CD4-positive, alpha-beta T cell treated with Interleukin-21 for 1 hour (primary cell): ENCODE results near the gene EPHB3.

ENCODE experiments used
- DNase-seq: peaks from one replicate; pipeline ENCODE4 v3.0.0-alpha.2; 2020

EPHB3 gene

DNA sequence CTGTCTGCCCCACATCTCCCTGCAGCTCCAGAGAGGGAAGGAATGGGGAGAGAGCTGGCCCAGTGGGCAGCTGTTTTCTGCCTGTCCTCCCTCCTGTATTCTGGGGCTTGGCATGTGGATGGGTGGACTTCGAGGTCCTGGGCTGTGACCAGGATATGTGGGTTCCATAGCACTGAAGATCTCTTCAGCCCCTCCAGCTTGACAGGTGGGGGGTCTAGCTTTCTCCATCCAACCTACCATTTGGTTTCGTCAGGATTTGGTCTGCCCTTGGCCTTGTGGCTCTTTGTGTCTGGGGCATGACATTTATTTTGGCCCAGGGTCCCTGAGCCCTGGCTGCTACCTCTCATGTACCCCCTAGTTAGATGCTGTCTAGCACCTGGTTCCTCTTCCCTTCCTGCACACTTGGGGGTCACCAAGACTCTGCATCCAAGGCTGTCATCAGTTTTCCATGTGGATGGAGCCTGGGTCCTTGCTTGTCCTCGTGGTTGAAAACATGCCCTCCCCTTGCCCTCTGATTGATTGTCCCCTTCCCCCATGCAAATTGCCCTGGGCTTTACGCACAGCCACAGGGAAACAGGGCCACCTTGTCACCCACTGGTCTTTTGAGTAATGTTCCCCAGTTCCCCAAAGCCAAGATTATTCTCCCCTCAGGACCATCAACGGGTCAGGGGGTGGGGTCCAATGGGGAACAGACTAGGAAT lies 3.2 kb downstream of the EPHB3 start:
- no peak for DNase-seq

- DNase-seq: no peak
These were observed 4.0 kb downstream of the EPHB3 start for GRCh38 chr3:184565421-184566211.

DNA sequence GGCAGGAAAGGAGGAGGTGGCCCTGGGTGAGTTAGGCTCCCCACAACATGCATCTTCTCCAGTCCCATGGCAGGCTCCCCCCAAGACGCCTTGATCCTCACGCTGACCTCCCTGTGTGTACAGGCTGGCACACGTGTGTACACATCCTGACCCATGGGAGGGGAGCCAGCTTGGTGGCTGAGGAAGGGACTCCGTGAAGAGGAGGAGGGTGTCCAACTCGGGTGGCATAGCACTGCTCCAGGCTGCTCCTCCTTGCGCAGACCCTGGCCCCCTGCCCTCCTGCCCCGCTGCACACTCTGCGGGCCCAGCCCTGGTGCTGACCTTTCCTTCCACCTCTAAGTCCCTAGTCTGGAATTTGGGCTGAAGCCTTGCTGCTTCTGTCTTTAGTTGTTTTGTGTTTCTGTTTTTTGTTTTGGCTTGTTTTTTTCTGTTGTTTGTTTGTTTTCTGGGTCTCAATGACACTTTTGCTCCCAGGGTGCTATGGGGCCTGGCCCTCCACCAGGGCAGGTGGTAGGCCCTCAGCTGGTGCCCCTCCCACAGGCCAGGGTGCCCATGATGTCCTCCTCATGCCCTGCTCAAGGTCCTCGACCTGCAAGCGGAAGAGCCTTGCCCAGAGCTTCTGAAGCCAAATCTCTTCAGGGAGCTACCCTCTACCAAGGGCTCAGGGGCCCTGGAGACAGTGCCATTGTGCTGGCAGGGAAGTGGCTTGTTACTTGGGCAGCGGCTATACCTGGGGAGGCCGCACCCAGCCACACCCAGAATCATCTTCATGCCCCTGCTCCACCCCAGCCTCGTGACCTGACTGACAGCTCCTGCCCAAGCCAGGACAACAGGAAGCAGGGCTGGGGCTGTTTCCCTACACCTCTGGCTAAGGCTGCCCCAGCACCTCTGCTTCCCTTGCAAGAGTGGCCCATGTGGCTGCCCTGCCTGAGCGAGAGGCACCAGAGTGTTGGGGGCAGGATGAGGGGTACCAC lies 5.1 kb downstream of the EPHB3 start:
- no peak for DNase-seq

DNA sequence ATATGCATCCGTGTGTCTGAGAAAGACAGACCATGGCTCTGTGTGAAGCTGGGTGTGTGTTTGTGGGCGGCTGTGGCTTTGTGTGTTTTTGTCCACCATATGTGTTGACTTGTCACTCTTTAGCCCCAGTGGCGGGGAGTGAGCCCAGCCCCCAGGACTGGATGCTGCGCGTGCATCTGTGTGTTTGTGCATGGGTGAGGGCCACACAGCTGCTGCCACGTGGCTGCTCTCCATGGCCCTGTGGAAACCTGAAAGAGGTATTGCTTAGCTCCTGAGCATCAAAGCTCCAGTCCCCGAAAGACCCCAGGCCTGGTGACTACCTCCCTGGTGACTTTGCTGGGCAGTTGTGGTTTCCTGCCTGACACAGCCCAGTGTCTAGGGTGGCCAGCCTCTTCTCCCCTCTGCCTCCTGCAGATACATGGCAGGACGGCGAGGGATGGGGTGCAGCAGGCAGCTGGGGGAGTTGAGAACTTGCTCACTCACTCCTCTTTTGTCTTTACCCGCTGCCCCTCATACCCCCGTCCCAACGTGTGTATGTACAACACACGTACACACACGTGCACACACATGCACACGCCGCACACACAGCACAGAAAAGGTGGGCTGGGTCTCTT lies 6.5 kb downstream of the EPHB3 start:
- DNase-seq: no peak

- no peak for DNase-seq
These were observed 7.0 kb downstream of the EPHB3 start for GRCh38 chr3:184568560-184568923.

DNA sequence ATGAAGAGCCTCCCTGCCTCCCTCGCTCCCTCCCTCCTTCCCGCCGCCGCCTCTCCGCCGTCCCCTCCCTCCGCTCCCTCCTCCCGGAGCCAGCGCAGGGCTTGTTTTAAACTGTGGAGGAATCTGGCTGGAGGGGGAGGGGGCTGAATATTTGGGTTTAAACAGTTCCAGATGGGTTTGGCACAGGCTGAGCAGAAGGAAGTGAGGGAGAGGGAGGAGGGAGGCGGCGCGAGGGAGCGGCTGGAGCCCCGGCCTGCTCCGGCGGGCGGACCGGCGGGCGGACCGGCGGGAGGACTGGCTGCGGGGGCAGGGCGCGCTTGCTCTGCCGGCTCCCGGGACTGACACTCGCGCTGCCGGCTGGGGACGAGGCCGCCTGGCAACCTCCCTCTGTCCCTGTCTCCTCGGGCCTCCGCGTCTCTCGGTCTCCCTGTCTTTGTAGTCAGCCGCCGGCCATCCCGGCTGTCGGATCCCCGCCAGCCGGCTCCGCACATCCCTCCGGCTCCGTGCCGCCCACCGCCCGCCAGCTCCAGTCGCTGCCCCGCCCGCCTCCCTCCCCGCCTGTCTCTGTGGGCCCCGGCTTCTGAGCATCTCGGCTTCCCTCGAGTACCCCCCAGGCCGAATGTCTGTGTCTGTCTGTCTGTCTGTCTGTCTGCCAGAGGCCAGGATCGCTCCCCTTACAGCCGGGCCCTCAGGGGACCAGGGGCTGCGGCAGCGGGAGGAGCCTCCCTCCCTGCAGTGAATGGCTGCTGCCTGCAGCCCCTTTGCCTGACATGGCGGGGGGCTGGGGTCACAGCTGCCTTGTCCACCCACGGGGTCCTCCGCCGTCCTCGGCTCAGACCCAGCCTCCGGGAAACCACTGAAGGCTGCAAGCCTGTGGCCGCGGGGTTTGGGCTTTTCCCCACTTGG lies 7.6 kb downstream of the EPHB3 start:
- no peak for DNase-seq

GRCh38 chr3:184570035-184570434 lies 8.4 kb downstream of the EPHB3 start:
- DNase-seq: no peak

GRCh38 chr3:184570489-184570888 lies 8.9 kb downstream of the EPHB3 start:
- no peak for DNase-seq

GRCh38 chr3:184571750-184572377 lies 10.3 kb downstream of the EPHB3 start:
- no peak for DNase-seq

- DNase-seq: no peak
These were observed 11.2 kb downstream of the EPHB3 start for GRCh38 chr3:184572633-184573270.

- no peak for DNase-seq
These were observed 13.2 kb downstream of the EPHB3 start for GRCh38 chr3:184574515-184575417.

DNA sequence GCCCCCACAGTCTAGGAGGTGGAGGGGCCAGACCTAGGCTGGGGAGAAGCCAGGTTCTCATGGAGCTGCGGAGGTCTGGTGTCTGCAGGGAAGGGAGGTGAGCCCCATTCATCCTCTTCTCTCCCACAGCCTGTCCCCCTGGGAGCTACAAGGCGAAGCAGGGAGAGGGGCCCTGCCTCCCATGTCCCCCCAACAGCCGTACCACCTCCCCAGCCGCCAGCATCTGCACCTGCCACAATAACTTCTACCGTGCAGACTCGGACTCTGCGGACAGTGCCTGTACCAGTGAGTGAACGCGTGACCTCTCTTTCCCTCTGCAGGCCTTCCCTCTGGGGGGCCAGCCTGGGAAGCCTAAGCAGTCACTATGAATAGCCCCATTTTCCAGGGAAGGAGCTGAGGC lies 14.1 kb downstream of the EPHB3 start:
- no peak for DNase-seq

DNA sequence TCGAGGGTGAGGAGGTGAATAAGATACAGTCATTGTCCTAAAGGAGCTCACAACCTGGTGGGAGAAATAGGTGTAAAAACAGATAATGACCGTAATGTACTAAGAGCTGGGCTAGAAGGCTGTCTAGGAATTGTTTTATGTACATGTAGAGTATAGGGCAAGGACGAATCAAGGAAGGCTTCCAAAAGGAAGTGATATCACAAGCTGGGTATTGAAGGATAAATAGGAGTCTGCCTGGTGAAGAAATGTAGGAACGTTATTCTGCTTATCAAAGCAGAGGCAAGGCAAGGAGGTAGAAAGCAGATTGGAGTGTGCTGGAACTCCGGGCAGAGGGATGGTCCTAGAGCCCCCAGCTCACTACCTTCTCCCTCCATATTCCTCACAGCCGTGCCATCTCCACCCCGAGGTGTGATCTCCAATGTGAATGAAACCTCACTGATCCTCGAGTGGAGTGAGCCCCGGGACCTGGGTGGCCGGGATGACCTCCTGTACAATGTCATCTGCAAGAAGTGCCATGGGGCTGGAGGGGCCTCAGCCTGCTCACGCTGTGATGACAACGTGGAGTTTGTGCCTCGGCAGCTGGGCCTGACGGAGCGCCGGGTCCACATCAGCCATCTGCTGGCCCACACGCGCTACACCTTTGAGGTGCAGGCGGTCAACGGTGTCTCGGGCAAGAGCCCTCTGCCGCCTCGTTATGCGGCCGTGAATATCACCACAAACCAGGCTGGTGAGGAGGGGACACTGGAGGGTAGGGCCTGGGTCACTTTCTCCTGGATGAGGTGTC lies 15.1 kb downstream of the EPHB3 start:
- DNase-seq: no peak

DNA sequence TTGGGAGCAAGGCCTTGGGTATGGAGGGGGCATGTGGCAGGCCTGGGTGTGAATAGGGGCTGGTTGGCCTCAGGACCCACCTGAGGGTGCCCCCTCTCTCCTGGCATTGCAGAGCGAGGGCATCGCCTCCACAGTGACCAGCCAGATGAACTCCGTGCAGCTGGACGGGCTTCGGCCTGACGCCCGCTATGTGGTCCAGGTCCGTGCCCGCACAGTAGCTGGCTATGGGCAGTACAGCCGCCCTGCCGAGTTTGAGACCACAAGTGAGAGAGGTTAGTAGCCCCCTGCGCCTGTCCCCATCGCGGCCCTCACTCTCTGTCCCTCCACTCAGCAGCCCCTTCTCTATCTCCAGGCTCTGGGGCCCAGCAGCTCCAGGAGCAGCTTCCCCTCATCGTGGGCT lies 16.0 kb downstream of the EPHB3 start:
- no peak for DNase-seq

- DNase-seq: no peak
These were observed 16.6 kb downstream of the EPHB3 start for GRCh38 chr3:184578218-184578617.

- no peak for DNase-seq
These were observed 17.2 kb downstream of the EPHB3 start for GRCh38 chr3:184578822-184579221.

GRCh38 chr3:184579513-184579912 lies 17.9 kb downstream of the EPHB3 start:
- no peak for DNase-seq

- no peak for DNase-seq
These were observed 18.8 kb downstream of the EPHB3 start for GRCh38 chr3:184580376-184580775.

DNA sequence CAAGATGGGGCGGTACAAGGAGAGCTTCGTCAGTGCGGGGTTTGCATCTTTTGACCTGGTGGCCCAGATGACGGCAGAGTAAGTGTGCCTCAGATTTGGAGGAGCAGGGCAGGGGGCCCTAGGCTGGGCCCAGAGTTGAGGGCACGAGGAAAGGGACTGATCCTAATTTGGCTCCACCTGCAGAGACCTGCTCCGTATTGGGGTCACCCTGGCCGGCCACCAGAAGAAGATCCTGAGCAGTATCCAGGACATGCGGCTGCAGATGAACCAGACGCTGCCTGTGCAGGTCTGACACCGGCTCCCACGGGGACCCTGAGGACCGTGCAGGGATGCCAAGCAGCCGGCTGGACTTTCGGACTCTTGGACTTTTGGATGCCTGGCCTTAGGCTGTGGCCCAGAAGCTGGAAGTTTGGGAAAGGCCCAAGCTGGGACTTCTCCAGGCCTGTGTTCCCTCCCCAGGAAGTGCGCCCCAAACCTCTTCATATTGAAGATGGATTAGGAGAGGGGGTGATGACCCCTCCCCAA lies 19.8 kb downstream of the EPHB3 start:
- no peak for DNase-seq
